MM.1S (cell line): Measurements from ENCODE around the gene ITGA3.
"Not testable (repeated sequence)": the region's sequence is repeated elsewhere in the genome, so short reads cannot be mapped to it uniquely, and the experiment has no call there.

ENCODE experiments used
- DNase-seq: peaks from one replicate; pipeline ENCODE4 v3.0.0-alpha.2; 2015
- H2AFZ ChIP-seq: fragments of 300-600 bp; sonication (generic); 2 replicates; pipeline ENCODE4 v1.6.0; 2016; ENCODE audit warnings: antibody characterized with exemption, low read length
- H3F3A ChIP-seq: fragments of 300-600 bp; sonication (generic); 2 replicates; pipeline ENCODE4 v1.6.1; 2016; ENCODE audit warnings: mild to moderate bottlenecking, antibody characterized with exemption, low read length, moderate library complexity, mixed read lengths; ENCODE audit not compliant: insufficient read depth
- H3K27ac ChIP-seq: fragments of 300-600 bp; sonication (generic); 2 replicates; pipeline ENCODE4 v1.5.1; 2016; ENCODE audit warnings: mild to moderate bottlenecking, low read length
- H3K27me3 ChIP-seq: fragments of 300-600 bp; sonication (generic); replicated peaks from 2 replicates; pipeline ENCODE4 v1.6.0; 2016; ENCODE audit warnings: low read length; ENCODE audit not compliant: insufficient read depth
- H3K36me3 ChIP-seq: fragments of 300-600 bp; sonication (generic); replicated peaks from 2 replicates; pipeline ENCODE4 v1.6.1; 2016; ENCODE audit warnings: mild to moderate bottlenecking, low read length, mixed read lengths; ENCODE audit not compliant: insufficient read depth
- H3K4me1 ChIP-seq: fragments of 300-600 bp; sonication (generic); 2 replicates; pipeline ENCODE4 v1.6.1; 2016; ENCODE audit warnings: low read length, mixed read lengths
- H3K4me2 ChIP-seq: fragments of 300-600 bp; sonication (generic); 2 replicates; pipeline ENCODE4 v1.6.0; 2016; ENCODE audit warnings: low read depth, low read length
- H3K4me3 ChIP-seq: fragments of 300-600 bp; sonication (generic); 2 replicates; pipeline ENCODE4 v1.5.1; 2016; ENCODE audit warnings: low read length, mixed read lengths
- H3K79me2 ChIP-seq: fragments of 300-600 bp; sonication (generic); 2 replicates; pipeline ENCODE4 v1.6.1; 2016; ENCODE audit warnings: mixed run types, low read length, mixed read lengths
- H3K9ac ChIP-seq: fragments of 300-600 bp; sonication (generic); 2 replicates; pipeline ENCODE4 v1.6.1; 2016; ENCODE audit warnings: low read length, mixed read lengths
- H3K9me2 ChIP-seq: fragments of 300-600 bp; sonication (generic); replicated peaks from 2 replicates; pipeline ENCODE4 v1.6.1; 2016; ENCODE audit warnings: mild to moderate bottlenecking, low read length, mixed read lengths; ENCODE audit not compliant: insufficient read depth
- H3K9me3 ChIP-seq: fragments of 300-600 bp; sonication (generic); replicated peaks from 2 replicates; pipeline ENCODE4 v1.6.1; 2016; ENCODE audit warnings: mild to moderate bottlenecking, low read length, mixed read lengths; ENCODE audit not compliant: insufficient read depth
- H4K20me1 ChIP-seq: fragments of 300-600 bp; sonication (generic); 2 replicates; pipeline ENCODE4 v1.6.1; 2016; ENCODE audit warnings: mild to moderate bottlenecking, low read length, moderate library complexity, mixed read lengths; ENCODE audit not compliant: insufficient read depth
- EZH2 ChIP-seq: fragments of 300-600 bp; sonication (generic); optimal IDR thresholded peaks from 2 replicates; pipeline ENCODE3; 2017; ENCODE audit warnings: low read depth, mild to moderate bottlenecking, antibody characterized with exemption, low read length, mixed read lengths
- EZH2phosphoT487 ChIP-seq: fragments of 300-600 bp; sonication (generic); IDR thresholded peaks from 2 replicates; pipeline ENCODE4 v1.6.1; 2018; ENCODE audit warnings: antibody characterized with exemption, low read length
- TF ChIP-seq, protein P1 (sequence below): fragments of 300-600 bp; sonication (generic); IDR thresholded peaks from 2 replicates; pipeline ENCODE4 v1.5.1; 2016; ENCODE audit warnings: antibody characterized with exemption, low read length, mixed read lengths

ITGA3 gene

GRCh38 chr17:50036455-50037261, 19.3 kb upstream of the ITGA3 start:
- H3K9me2 ChIP-seq: no peaks in the 10 kb centered on the region

GRCh38 chr17:50037321-50038107, 18.4 kb upstream of the ITGA3 start:
- Histone ChIP-seq H3K4me1 (no peaks in the 10 kb centered on the region), H3K36me3 (no peaks in the 10 kb centered on the region), H3F3A (no peaks in the 10 kb centered on the region), H3K9me3 (no peaks in the 10 kb centered on the region), H3K4me2 (no peak overlapping the region), H3K27me3 (no peaks in the 10 kb centered on the region), H2AFZ (no peak overlapping the region), H3K27ac (no peak overlapping the region), H3K9ac (no peak overlapping the region), H4K20me1 (no peaks in the 10 kb centered on the region), H3K9me2 (no peaks in the 10 kb centered on the region), H3K79me2 (no peaks in the 10 kb centered on the region), H3K4me3 (no peak overlapping the region)
- no peak for DNase-seq
- TF ChIP-seq EZH2: no peak
- TF ChIP-seq EZH2phosphoT487: no peak
- TF ChIP-seq, protein P1, sequence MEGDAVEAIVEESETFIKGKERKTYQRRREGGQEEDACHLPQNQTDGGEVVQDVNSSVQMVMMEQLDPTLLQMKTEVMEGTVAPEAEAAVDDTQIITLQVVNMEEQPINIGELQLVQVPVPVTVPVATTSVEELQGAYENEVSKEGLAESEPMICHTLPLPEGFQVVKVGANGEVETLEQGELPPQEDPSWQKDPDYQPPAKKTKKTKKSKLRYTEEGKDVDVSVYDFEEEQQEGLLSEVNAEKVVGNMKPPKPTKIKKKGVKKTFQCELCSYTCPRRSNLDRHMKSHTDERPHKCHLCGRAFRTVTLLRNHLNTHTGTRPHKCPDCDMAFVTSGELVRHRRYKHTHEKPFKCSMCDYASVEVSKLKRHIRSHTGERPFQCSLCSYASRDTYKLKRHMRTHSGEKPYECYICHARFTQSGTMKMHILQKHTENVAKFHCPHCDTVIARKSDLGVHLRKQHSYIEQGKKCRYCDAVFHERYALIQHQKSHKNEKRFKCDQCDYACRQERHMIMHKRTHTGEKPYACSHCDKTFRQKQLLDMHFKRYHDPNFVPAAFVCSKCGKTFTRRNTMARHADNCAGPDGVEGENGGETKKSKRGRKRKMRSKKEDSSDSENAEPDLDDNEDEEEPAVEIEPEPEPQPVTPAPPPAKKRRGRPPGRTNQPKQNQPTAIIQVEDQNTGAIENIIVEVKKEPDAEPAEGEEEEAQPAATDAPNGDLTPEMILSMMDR: no peak

More at GRCh38 chr17:50036455-50037261, 19.3 kb upstream of the ITGA3 start:
- no peak for DNase-seq
- no peaks in the 10 kb centered on the region for H3K79me2 ChIP-seq
- H2AFZ ChIP-seq: no peak overlapping the region
- no peaks in the 10 kb centered on the region for H3F3A ChIP-seq
- H3K27ac ChIP-seq: no peak overlapping the region
- no peaks in the 10 kb centered on the region for H3K9me3 ChIP-seq
- H3K4me1 ChIP-seq: no peaks in the 10 kb centered on the region
- no peak overlapping the region for H3K4me3 ChIP-seq
- no peaks in the 10 kb centered on the region for H3K27me3 ChIP-seq
- no peak for TF ChIP-seq EZH2
- H3K4me2 ChIP-seq: no peak overlapping the region
- H3K36me3 ChIP-seq: no peaks in the 10 kb centered on the region
- no peaks in the 10 kb centered on the region for H4K20me1 ChIP-seq
- H3K9ac ChIP-seq: no peak overlapping the region

GRCh38 chr17:50039058-50039457, 16.9 kb upstream of the ITGA3 start:
- no peaks in the 10 kb centered on the region for H3F3A ChIP-seq
- H3K27ac ChIP-seq: no peak overlapping the region
- no peak for DNase-seq
- TF ChIP-seq, protein P1: no peak
- TF ChIP-seq EZH2phosphoT487 (no peak), EZH2 (no peak)
- H3K27me3 ChIP-seq: no peaks in the 10 kb centered on the region
- no peaks in the 10 kb centered on the region for H4K20me1 ChIP-seq
- H3K9ac ChIP-seq: no peak overlapping the region
- no peak overlapping the region for H3K4me2 ChIP-seq
- H3K9me3 ChIP-seq: no peaks in the 10 kb centered on the region
- H3K36me3 ChIP-seq: no peaks in the 10 kb centered on the region
- H2AFZ ChIP-seq: no peak overlapping the region
- H3K9me2 ChIP-seq: no peaks in the 10 kb centered on the region
- H3K4me3 ChIP-seq: no peak overlapping the region
- no peaks in the 10 kb centered on the region for H3K79me2 ChIP-seq
- H3K4me1 ChIP-seq: no peaks in the 10 kb centered on the region

- H3K9ac ChIP-seq, H3K27me3 ChIP-seq, H3K9me3 ChIP-seq, H3K4me3 ChIP-seq, H2AFZ ChIP-seq, H4K20me1 ChIP-seq, H3K9me2 ChIP-seq, H3K36me3 ChIP-seq, H3K4me2 ChIP-seq, DNase-seq, H3K4me1 ChIP-seq, H3K27ac ChIP-seq, H3K79me2 ChIP-seq, H3F3A ChIP-seq: not testable (repeated sequence)
Measured at GRCh38 chr17:50040496-50040895, 15.4 kb upstream of the ITGA3 start.
